Smooth muscle cell (in vitro differentiated cells): ENCODE measurements around the gene GPR32. TPM values are rescaled to one million over a fixed set of nuclear protein-coding genes. Genes with fewer than 3 reads are reported as not detected.

ENCODE experiments used
- DNase-seq: peaks from one replicate; lab custom pipeline; 2025; ENCODE audit not compliant: unreplicated experiment; lab: John Stamatoyannopoulos, UW
- H2AFZ ChIP-seq: fragments of 200-600 bp; sonication (generic); 2 replicates; pipeline ENCODE4 v1.6.0; 2016; ENCODE audit warnings: antibody characterized with exemption, low read depth, mild to moderate bottlenecking
- H3F3A ChIP-seq: fragments of 200-600 bp; sonication (generic); 2 replicates; pipeline ENCODE4 v1.6.0; 2017; ENCODE audit warnings: antibody characterized with exemption, low read depth
- H3K27ac ChIP-seq: fragments of 200-600 bp; sonication (generic); 2 replicates; pipeline ENCODE4 v1.5.1; 2016; ENCODE audit warnings: low read depth, mild to moderate bottlenecking
- H3K27me3 ChIP-seq: fragments of 200-600 bp; sonication (generic); 2 replicates; pipeline ENCODE4 v1.6.1; 2016; ENCODE audit warnings: low read depth, mild to moderate bottlenecking
- H3K36me3 ChIP-seq: fragments of 200-600 bp; sonication (generic); 2 replicates; pipeline ENCODE4 v1.5.1; 2016; ENCODE audit warnings: low read depth
- H3K4me1 ChIP-seq: fragments of 200-600 bp; sonication (generic); 2 replicates; pipeline ENCODE4 v1.5.1; 2016; ENCODE audit warnings: low read depth
- H3K4me2 ChIP-seq: fragments of 200-600 bp; sonication (generic); 2 replicates; pipeline ENCODE4 v1.6.0; 2016; ENCODE audit warnings: mild to moderate bottlenecking
- H3K4me3 ChIP-seq: fragments of 200-600 bp; sonication (generic); 2 replicates; pipeline ENCODE4 v1.5.1; 2016; ENCODE audit warnings: mild to moderate bottlenecking
- H3K79me2 ChIP-seq: fragments of 200-600 bp; sonication (generic); 2 replicates; pipeline ENCODE4 v1.6.0; 2016; ENCODE audit warnings: low read depth, mild to moderate bottlenecking
- H3K9ac ChIP-seq: fragments of 200-600 bp; sonication (generic); 2 replicates; pipeline ENCODE4 v1.6.0; 2016; ENCODE audit warnings: low read depth
- H3K9me3 ChIP-seq: fragments of 200-600 bp; sonication (generic); replicated peaks from 2 replicates; pipeline ENCODE4 v1.5.1; 2016; ENCODE audit warnings: low read depth
- H4K20me1 ChIP-seq: fragments of 200-600 bp; sonication (generic); 2 replicates; pipeline ENCODE4 v1.6.0; 2016; ENCODE audit warnings: low read depth
- WGBS: methylation state at CpG from one replicate; pipeline ENCODE4 v1.1.7; 2016; ENCODE audit warnings: low lambda C conversion rate; 5-methylcytosine and 5-hydroxymethylcytosine counted together
- polyA plus RNA-seq: library from polyadenylated mRNA; unstranded; fragments of >200 nt; fragmentation: Nextera tagmentation; extraction: Ambion mirVana; gene quantifications from 2 replicates; pipeline ENCODE4 v1.2.1, GENCODE V29; 2016
- small RNA-seq: library from RNA; depleted of rRNA; stranded (forward); fragments of <200 nt; gene quantifications from one replicate; pipeline ENCODE3, GENCODE V24; 2014
- total RNA-seq: library from RNA; depleted of rRNA; stranded (reverse); fragments of >200 nt; gene quantifications from 2 replicates; pipeline ENCODE4 v1.2.3, GENCODE V29; 2014
- TF ChIP-seq, protein P1 (sequence below): fragments of 200-600 bp; sonication (generic); IDR thresholded peaks from 2 replicates; pipeline ENCODE4 v1.5.1; 2017; ENCODE audit warnings: borderline replicate concordance, mild to moderate bottlenecking, antibody characterized with exemption; ENCODE audit not compliant: insufficient read depth, poor library complexity, severe bottlenecking

Gene GPR32
- total and polyA plus RNA-seq, 2 experiments from 2014 or later, result not detected

DNA sequence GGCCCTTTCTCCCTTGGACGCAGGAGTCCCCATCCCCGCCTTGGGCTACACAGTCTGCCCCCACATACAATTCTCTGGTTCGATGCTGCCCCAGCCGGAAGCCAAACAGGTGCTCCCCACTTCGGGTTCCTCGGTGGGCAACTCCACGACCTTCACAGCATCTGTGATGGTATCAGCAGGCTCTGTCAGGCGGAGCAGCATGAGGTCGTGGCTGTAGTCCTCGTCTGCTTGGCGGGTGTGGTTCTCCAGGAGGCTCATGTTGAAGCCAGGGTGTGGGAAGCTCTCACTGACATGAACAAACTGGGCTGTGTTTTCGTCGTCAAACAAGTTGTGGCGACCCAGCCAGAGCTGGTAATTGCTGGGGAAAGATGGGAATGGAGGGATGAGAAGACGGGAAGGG, 49.8 kb downstream of the GPR32 start:
- no peaks in the 10 kb centered on the region for H3F3A ChIP-seq
- TF ChIP-seq, protein P1, sequence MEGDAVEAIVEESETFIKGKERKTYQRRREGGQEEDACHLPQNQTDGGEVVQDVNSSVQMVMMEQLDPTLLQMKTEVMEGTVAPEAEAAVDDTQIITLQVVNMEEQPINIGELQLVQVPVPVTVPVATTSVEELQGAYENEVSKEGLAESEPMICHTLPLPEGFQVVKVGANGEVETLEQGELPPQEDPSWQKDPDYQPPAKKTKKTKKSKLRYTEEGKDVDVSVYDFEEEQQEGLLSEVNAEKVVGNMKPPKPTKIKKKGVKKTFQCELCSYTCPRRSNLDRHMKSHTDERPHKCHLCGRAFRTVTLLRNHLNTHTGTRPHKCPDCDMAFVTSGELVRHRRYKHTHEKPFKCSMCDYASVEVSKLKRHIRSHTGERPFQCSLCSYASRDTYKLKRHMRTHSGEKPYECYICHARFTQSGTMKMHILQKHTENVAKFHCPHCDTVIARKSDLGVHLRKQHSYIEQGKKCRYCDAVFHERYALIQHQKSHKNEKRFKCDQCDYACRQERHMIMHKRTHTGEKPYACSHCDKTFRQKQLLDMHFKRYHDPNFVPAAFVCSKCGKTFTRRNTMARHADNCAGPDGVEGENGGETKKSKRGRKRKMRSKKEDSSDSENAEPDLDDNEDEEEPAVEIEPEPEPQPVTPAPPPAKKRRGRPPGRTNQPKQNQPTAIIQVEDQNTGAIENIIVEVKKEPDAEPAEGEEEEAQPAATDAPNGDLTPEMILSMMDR, result no peak
- DNase-seq, result no peak
- no peaks in the 10 kb centered on the region for H3K4me1 ChIP-seq
- no peak overlapping the region for H3K4me3 ChIP-seq
- H3K4me2 ChIP-seq, result no peak overlapping the region
- H4K20me1 ChIP-seq, result no peaks in the 10 kb centered on the region
- H3K27me3 ChIP-seq, result peaks cover 60% of the 10 kb centered on the region
- H3K36me3 ChIP-seq, result no peaks in the 10 kb centered on the region
- H3K9ac ChIP-seq, result no peak overlapping the region
- no peaks in the 10 kb centered on the region for H3K79me2 ChIP-seq
- no peak overlapping the region for H3K27ac ChIP-seq
- no peak overlapping the region for H2AFZ ChIP-seq
- H3K9me3 ChIP-seq, result no peaks in the 10 kb centered on the region
- 35% methylated on average over 14 of the region's 15 CpGs for WGBS

DNA sequence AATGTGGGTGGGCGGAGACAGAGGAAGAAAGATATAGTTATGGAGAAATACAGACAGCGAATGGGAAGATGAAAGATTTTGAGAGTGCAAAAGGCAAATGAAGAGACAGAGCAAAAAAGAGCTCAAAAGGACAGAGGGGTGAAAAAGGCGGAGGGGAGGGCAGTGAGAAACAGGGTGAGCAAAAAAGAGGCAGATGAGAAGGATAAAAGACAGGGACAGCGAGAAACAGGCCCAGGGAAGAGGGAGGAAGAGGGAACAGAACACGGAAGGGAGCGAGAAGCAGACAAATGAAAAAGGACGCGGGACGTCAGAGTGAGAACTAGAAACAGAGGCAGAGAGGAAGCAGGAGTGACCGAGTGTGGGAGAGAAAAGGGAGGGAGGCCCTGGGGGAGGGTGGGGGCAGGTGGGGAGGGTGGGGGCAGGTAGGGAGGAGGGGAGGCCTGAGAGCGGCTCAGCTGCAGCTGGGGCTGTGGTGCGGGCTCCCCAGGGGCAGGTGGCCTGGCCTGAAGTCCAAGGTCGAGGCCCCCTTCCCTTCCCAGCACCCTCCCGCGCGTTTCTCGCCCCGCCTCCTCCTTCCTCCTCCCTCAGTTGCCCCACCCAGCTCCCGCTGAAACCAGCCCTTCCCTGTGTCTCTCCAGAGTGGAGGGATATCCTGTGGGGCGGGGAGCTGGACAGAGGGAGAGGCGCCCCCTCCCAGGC, 50.4 kb downstream of the GPR32 start:
- H3K4me3 ChIP-seq, result no peak overlapping the region
- TF ChIP-seq, protein P1, result no peak
- H3K27me3 ChIP-seq, result peaks cover 59% of the 10 kb centered on the region
- no peaks in the 10 kb centered on the region for H3K9me3 ChIP-seq
- peak overlapping the region; percentile 57 for H3K4me2 ChIP-seq
- no peaks in the 10 kb centered on the region for H3K4me1 ChIP-seq
- 16% methylated on average over 14 of the region's 21 CpGs for WGBS
- no peaks in the 10 kb centered on the region for H3K79me2 ChIP-seq
- no peaks in the 10 kb centered on the region for H3F3A ChIP-seq
- H3K27ac ChIP-seq, result no peak overlapping the region
- no peak for DNase-seq
- H4K20me1 ChIP-seq, result no peaks in the 10 kb centered on the region
- no peaks in the 10 kb centered on the region for H3K36me3 ChIP-seq
- H3K9ac ChIP-seq, result no peak overlapping the region
- no peak overlapping the region for H2AFZ ChIP-seq

DNA sequence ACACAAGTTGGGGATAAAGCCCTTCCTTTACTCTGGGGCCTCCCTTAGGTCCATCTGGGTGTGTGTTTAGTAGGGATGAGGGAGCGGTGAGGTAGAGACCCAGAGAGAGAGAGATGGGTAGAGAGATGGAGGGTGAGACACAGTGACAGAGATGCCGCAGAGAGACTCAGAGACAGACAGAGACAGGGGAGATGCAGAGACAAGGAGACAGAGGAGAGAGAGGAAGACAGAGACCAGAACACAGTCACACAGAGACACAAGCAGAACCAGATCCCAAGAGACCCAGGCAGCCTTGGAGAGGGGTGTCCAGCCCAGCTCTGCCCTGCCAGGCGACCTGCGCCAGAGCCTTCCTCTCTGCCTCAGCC, 51.0 kb downstream of the GPR32 start:
- H3K36me3 ChIP-seq, result no peaks in the 10 kb centered on the region
- no peak overlapping the region for H3K4me3 ChIP-seq
- H3K9ac ChIP-seq, result no peak overlapping the region
- H3K27me3 ChIP-seq, result peaks cover 53% of the 10 kb centered on the region
- WGBS, result 92% methylated on average over 4 of the region's 4 CpGs
- no peaks in the 10 kb centered on the region for H3K4me1 ChIP-seq
- no peaks in the 10 kb centered on the region for H3K79me2 ChIP-seq
- H3F3A ChIP-seq, result no peaks in the 10 kb centered on the region
- peak overlapping the region; percentile 57 for H3K4me2 ChIP-seq
- no peak for DNase-seq
- no peaks in the 10 kb centered on the region for H3K9me3 ChIP-seq
- H3K27ac ChIP-seq, result no peak overlapping the region
- TF ChIP-seq, protein P1, result no peak
- H2AFZ ChIP-seq, result no peak overlapping the region
- H4K20me1 ChIP-seq, result no peaks in the 10 kb centered on the region

Small RNA genes within 50 kb of the gene (small RNA-seq; reads per million reads assigned to genes)
- gene SNORD88A (189 reads per million, percentile 99 among the genes with 10 or more reads in this experiment), gene SNORD88B (not detected), gene SNORD88C (not detected)

Other genes with a start within 250 kb of the GPR32 start
- 8.6 and 10.1 TPM in 2 replicates for gene LRRC4B, start 202.0 kb upstream of the GPR32 start, total RNA-seq
- gene LRRC4B, start 202.0 kb upstream of the GPR32 start, polyA plus RNA-seq, result 1.7 and 2.2 TPM in 2 replicates
- 0.13 and 0.63 TPM in 2 replicates for gene SYT3, start 130.6 kb upstream of the GPR32 start, total RNA-seq
- gene SYT3, start 130.6 kb upstream of the GPR32 start, polyA plus RNA-seq, result 0.54 and 1.8 TPM in 2 replicates
- 1.6 and 1.7 TPM in 2 replicates for gene C19orf81, start 121.0 kb upstream of the GPR32 start, total RNA-seq
- gene C19orf81, start 121.0 kb upstream of the GPR32 start, polyA plus RNA-seq, result 12.8 and 13.5 TPM in 2 replicates
- gene SHANK1, start 50.7 kb upstream of the GPR32 start, total RNA-seq, result 2.1 and 4.1 TPM in 2 replicates
- gene SHANK1, start 50.7 kb upstream of the GPR32 start, polyA plus RNA-seq, result 1.0 and 1.8 TPM in 2 replicates
- gene CLEC11A, start 47.1 kb upstream of the GPR32 start, total RNA-seq, result 48.3 and 53.4 TPM in 2 replicates
- gene CLEC11A, start 47.1 kb upstream of the GPR32 start, polyA plus RNA-seq, result 138 and 155 TPM in 2 replicates
- not detected in 2 replicates for gene ACP4, start 20.0 kb downstream of the GPR32 start, total RNA-seq
- 0.26 TPM in 2 replicates for gene ACP4, start 20.0 kb downstream of the GPR32 start, polyA plus RNA-seq
- 0.85 TPM in 1 of 2 replicates, not detected in the other for gene KLK1, start 53.3 kb downstream of the GPR32 start, total RNA-seq
- not detected in 2 replicates for gene KLK1, start 53.3 kb downstream of the GPR32 start, polyA plus RNA-seq
- gene KLK15, start 63.1 kb downstream of the GPR32 start, total RNA-seq, result not detected in 2 replicates
- not detected in 2 replicates for gene KLK15, start 63.1 kb downstream of the GPR32 start, polyA plus RNA-seq
- not detected in 2 replicates for gene KLK3, start 84.5 kb downstream of the GPR32 start, total RNA-seq
- gene KLK3, start 84.5 kb downstream of the GPR32 start, polyA plus RNA-seq, result not detected in 2 replicates
- gene KLK2, start 103.0 kb downstream of the GPR32 start, total RNA-seq, result not detected in 2 replicates
- not detected in 2 replicates for gene KLK2, start 103.0 kb downstream of the GPR32 start, polyA plus RNA-seq
- not detected in 2 replicates for gene KLK4, start 140.9 kb downstream of the GPR32 start, total RNA-seq
- 0.80 and 0.82 TPM in 2 replicates for gene KLK4, start 140.9 kb downstream of the GPR32 start, polyA plus RNA-seq
- gene KLK5, start 182.6 kb downstream of the GPR32 start, total RNA-seq, result 0.18 and 1.2 TPM in 2 replicates
- 0.38 TPM in 1 of 2 replicates, not detected in the other for gene KLK5, start 182.6 kb downstream of the GPR32 start, polyA plus RNA-seq
- gene KLK6, start 199.1 kb downstream of the GPR32 start, total RNA-seq, result 9.5 and 20.7 TPM in 2 replicates
- gene KLK6, start 199.1 kb downstream of the GPR32 start, polyA plus RNA-seq, result 7.1 and 29.5 TPM in 2 replicates
- gene KLK7, start 213.5 kb downstream of the GPR32 start, total RNA-seq, result 5.8 TPM in 1 of 2 replicates, not detected in the other
- 0.25 TPM in 1 of 2 replicates, not detected in the other for gene KLK7, start 213.5 kb downstream of the GPR32 start, polyA plus RNA-seq
- gene KLK8, start 231.1 kb downstream of the GPR32 start, total RNA-seq, result 1.7 and 11.6 TPM in 2 replicates
- 4.3 TPM in 1 of 2 replicates, not detected in the other for gene KLK8, start 231.1 kb downstream of the GPR32 start, polyA plus RNA-seq
- gene KLK10, start 249.2 kb downstream of the GPR32 start, total RNA-seq, result 3.6 and 10.8 TPM in 2 replicates
- 3.8 and 8.5 TPM in 2 replicates for gene KLK10, start 249.2 kb downstream of the GPR32 start, polyA plus RNA-seq